K562 (cell line): ENCODE results near the gene PRKCQ. TPM values are rescaled to one million over a fixed set of nuclear protein-coding genes. Genes with fewer than 3 reads are reported as not detected.

Experiments
- ATAC-seq: fragments of 200-7000 bp; cut with Tn5 transposase; 3 replicates; pipeline ENCODE4 v1.9.1; 2020; ENCODE audit warnings: moderate library complexity
- BruUV-seq: library from RNA; stranded (reverse); fragments of 400-500 nt; replicated peaks from 2 replicates; lab custom pipeline; 2021; lab: Mats Ljungman, UMichigan
- CTCF ChIA-PET: fragments of 300-600 bp; formaldehyde crosslinking; extraction: SDS; loops from one replicate; lab custom pipeline; 2021; ENCODE audit warnings: low intra/inter-chr PET ratio; lab: Yijun Ruan, JAX
- POLR2A ChIA-PET: fragments of 300-600, 350-650 bp; sonication (Branson Sonifier 250); formaldehyde crosslinking; extraction: SDS; loops from one replicate; lab custom pipeline; 2021; ENCODE audit warnings: antibody characterized with exemption, inconsistent platforms; lab: Yijun Ruan, JAX
- DNase-seq, 4 experiments: peaks; one replicate each; pipeline versions ENCODE4 v3.0.0 to v3.0.0-alpha.2; 2011 to 2018; ENCODE audit warnings: low spot score in 3 of 4, mixed read lengths in 3 of 4; ENCODE audit errors: extremely low read depth in 1 of 4
- FAIRE-seq: peaks from 2 replicates; lab custom pipeline; 2011; peaks lifted over from hg19 to GRCh38; lab: Jason Lieb, UNC
- H2AFZ ChIP-seq: 2 replicates; pipeline ENCODE4 v1.6.0; 2011; ENCODE audit warnings: low read depth, low read length, control low read depth, inconsistent platforms
- H3K27ac ChIP-seq: fragments of 200-600 bp; 3 replicates; pipeline ENCODE4 v1.8.0; 2011; ENCODE audit warnings: low read depth, mild to moderate bottlenecking, control low read depth, inconsistent platforms, low read length, moderate library complexity, mixed read lengths; ENCODE audit errors: extremely low read depth
- H3K27me3 ChIP-seq, 2 experiments: fragments of 300-600 bp in 1 of 2; 2 replicates in 1 of 2; 3 replicates in 1 of 2; pipeline versions ENCODE4 v1.6.0 to v1.8.0; 2011; ENCODE audit warnings: inconsistent platforms in 2 of 2, low read length in 2 of 2, mild to moderate bottlenecking in 1 of 2, mixed read lengths in 1 of 2, moderate library complexity in 1 of 2; ENCODE audit not compliant: control insufficient read depth in 2 of 2, insufficient read depth in 2 of 2
- H3K36me3 ChIP-seq: fragments of 300-600 bp; 3 replicates; pipeline ENCODE4 v1.8.0; 2011; ENCODE audit warnings: mild to moderate bottlenecking, low read length, inconsistent platforms; ENCODE audit not compliant: control insufficient read depth, insufficient read depth
- H3K4me1 ChIP-seq, 2 experiments: fragments of 200-600 bp in 1 of 2; replicated peaks in 1 of 2; 2 replicates in 1 of 2; 3 replicates in 1 of 2; pipeline versions ENCODE4 v1.5.1 to v1.8.0; 2011; ENCODE audit warnings: inconsistent platforms in 2 of 2, low read length in 2 of 2, mild to moderate bottlenecking in 1 of 2, mixed read lengths in 1 of 2, moderate library complexity in 1 of 2; ENCODE audit not compliant: control insufficient read depth in 2 of 2, insufficient read depth in 2 of 2
- H3K4me2 ChIP-seq: 2 replicates; pipeline ENCODE4 v1.6.1; 2011; ENCODE audit warnings: low read length, control low read depth, inconsistent platforms, mixed read lengths; ENCODE audit not compliant: insufficient read depth
- H3K4me3 ChIP-seq: fragments of 200-600 bp; sonication (generic), shearing (Covaris generic); 2 replicates; pipeline ENCODE4 v1.5.1; 2016; ENCODE audit warnings: control low read depth, inconsistent platforms
- H3K79me2 ChIP-seq: fragments of 200-600 bp; 3 replicates; pipeline ENCODE4 v1.8.0; 2011; ENCODE audit warnings: low read length, inconsistent platforms; ENCODE audit not compliant: control insufficient read depth, insufficient read depth
- H3K9ac ChIP-seq, 2 experiments: 2 replicates each; pipeline versions ENCODE4 v1.6.0 to v1.6.1; 2011; ENCODE audit warnings: low read depth in 2 of 2, low read length in 2 of 2, control low read depth in 1 of 2, inconsistent platforms in 1 of 2, mild to moderate bottlenecking in 1 of 2, mixed read lengths in 1 of 2; ENCODE audit not compliant: insufficient read depth in 1 of 2
- H3K9me1 ChIP-seq: one replicate; pipeline ENCODE4 v1.6.0; 2011; ENCODE audit warnings: inconsistent platforms, mild to moderate bottlenecking, low read length, moderate library complexity; ENCODE audit not compliant: control insufficient read depth, insufficient read depth
- H3K9me3 ChIP-seq: replicated peaks from 2 replicates; pipeline ENCODE4 v1.5.1; 2011; ENCODE audit warnings: low read depth, low read length, inconsistent platforms; ENCODE audit not compliant: control insufficient read depth, insufficient read depth
- H4K20me1 ChIP-seq: replicated peaks from 2 replicates; pipeline ENCODE4 v1.6.1; 2011; ENCODE audit warnings: low read length, inconsistent platforms, mixed read lengths; ENCODE audit not compliant: control insufficient read depth, insufficient read depth
- ARID2 ChIP-seq: fragments of 450-650 bp; IDR thresholded peaks from 2 replicates; pipeline ENCODE4 v1.6.1; 2017; ENCODE audit warnings: antibody characterized with exemption, mild to moderate bottlenecking
- BMI1 ChIP-seq: fragments of 150-350 bp; IDR thresholded peaks from 2 replicates; pipeline ENCODE4 v1.6.1; 2014; ENCODE audit warnings: low read length
- FOS ChIP-seq: IDR thresholded peaks from 3 replicates; pipeline ENCODE4 v1.6.1; 2011; ENCODE audit not compliant: insufficient read length; ENCODE audit errors: extremely low read depth
- GATAD2A ChIP-seq: fragments of 450-650 bp; IDR thresholded peaks from 2 replicates; pipeline ENCODE4 v1.6.1; 2017
- HLTF ChIP-seq: fragments of 450-650 bp; IDR thresholded peaks from 2 replicates; pipeline ENCODE4 v1.6.1; 2016
- JUN ChIP-seq, 2 experiments: sonication (generic) in 1 of 2; formaldehyde crosslinking in 1 of 2; IDR thresholded peaks; 2 replicates each; pipeline versions ENCODE4 v1.6.1 to v1.8.0; 2012 to 2022; ENCODE audit warnings: borderline replicate concordance in 2 of 2, mild to moderate bottlenecking in 2 of 2, improper control_type of control experiment in 1 of 2, low read depth in 1 of 2, low read length in 1 of 2, missing genetic modification reagents in 1 of 2
- RAD21 ChIP-seq, 2 experiments: fragments of 250-450 bp in 1 of 2; fragments of 450-650 bp in 1 of 2; sonication (Bioruptor Pico) in 1 of 2; formaldehyde crosslinking in 1 of 2; IDR thresholded peaks in 1 of 2; conservative IDR thresholded peaks in 1 of 2; 2 replicates each; pipeline versions ENCODE4 v1.4.0 to v1.8.0; 2020 to 2022; ENCODE audit warnings: mild to moderate bottlenecking in 2 of 2, moderate library complexity in 1 of 2
- SMC3 ChIP-seq: conservative IDR thresholded peaks from 2 replicates; pipeline ENCODE4 v1.6.1; 2011; ENCODE audit warnings: low read depth, low read length, improper control_type of control experiment; ENCODE audit not compliant: insufficient read depth
- WGBS: fragments of 100-300 bp; shearing (Covaris generic); methylation state at CpG from one replicate; pipeline ENCODE4 v1.1.6; 2016; ENCODE audit warnings: low coverage, mixed read lengths; ENCODE audit not compliant: insufficient coverage; ENCODE audit errors: missing lambda C conversion rate; 5-methylcytosine and 5-hydroxymethylcytosine counted together
- in situ Hi-C: fragments of 300-500 bp; cut with MboI; formaldehyde crosslinking; loops from 4 replicates; pipeline ENCODE4 v1.15.0; 2018; ENCODE audit warnings: inconsistent platforms, mixed read lengths
- intact Hi-C: fragments of 100-400 bp; cut with micrococcal nuclease; formaldehyde crosslinking; loops from 2 replicates; pipeline ENCODE4 v1.14.2; 2022
- polyA plus RNA-seq, 8 experiments: library from polyadenylated mRNA; depleted of rRNA in 4 of 8; stranded (reverse) in 5 of 8; unstranded in 3 of 8; fragments of >200 nt; fragmentation: Nextera tagmentation in 2 of 8; fragmentation: Illumina TruSeq in 1 of 8; extraction: Ambion mirVana in 2 of 8; extraction: Trizol in 1 of 8; gene quantifications; 2 replicates each; pipeline versions ENCODE4 v1.2.1 to v1.2.3, GENCODE V29; 2011 to 2014; ENCODE audit warnings: inconsistent platforms in 1 of 8, missing spikeins in 1 of 8
- total RNA-seq, 7 experiments: library from RNA; depleted of rRNA in 6 of 7; stranded (reverse); fragments of >200 nt in 6 of 7; fragmentation: Illumina TruSeq in 2 of 7; extraction: Trizol in 2 of 7; gene quantifications; 2 replicates each; pipeline versions ENCODE4 v1.2.1 to v1.2.3, GENCODE V29; 2011 to 2021; ENCODE audit warnings: low replicate concordance in 1 of 7
- TF ChIP-seq, protein P1 (sequence below): fragments of 450-650 bp; formaldehyde crosslinking; IDR thresholded peaks from 2 replicates; pipeline ENCODE4 v1.4.0; 2020; ENCODE audit warnings: mild to moderate bottlenecking, moderate library complexity
- TF ChIP-seq, protein P2 (sequence below), 2 experiments: fragments of 450-650 bp; formaldehyde crosslinking in 1 of 2; IDR thresholded peaks; 2 replicates each; pipeline versions ENCODE4 v1.4.0 to v1.6.1; 2014 to 2020; ENCODE audit warnings: mild to moderate bottlenecking in 2 of 2, borderline replicate concordance in 1 of 2, low read depth in 1 of 2

PRKCQ gene
- total and polyA plus RNA-seq, 9 of the 15 experiments (the other 6 are each of a cell fraction or from before 2014, with no cell fraction given), result 4.4 to 23.3 (median 14.6) TPM

DNA sequence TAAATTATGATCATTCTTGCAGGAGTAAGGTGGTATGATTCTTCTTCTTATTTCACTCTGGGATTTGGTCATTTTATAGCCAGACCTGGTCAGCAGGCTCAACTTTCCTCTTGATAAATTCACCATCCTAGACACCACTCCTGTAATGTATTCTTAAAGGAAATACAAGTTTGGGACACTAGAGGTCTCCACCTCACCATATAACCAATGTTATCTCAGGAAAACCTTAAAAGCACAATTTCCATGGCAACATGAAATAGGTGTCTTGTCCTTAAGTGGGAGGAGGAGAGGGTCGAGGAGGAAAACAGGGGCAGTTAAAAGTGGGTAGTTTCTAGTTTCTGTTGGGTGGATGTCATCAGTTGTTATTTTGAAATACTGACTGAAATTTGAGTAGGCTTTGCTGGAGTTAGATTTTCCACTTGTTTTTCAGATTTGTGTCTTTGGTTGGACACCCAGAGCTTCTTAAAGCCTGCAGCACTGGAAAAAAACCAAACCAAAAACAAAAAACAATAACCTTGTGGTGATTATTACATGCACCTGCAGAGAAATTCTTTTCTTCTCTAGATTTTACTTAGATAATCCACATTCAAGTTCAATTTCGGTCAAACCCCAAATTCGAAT is 163.1 kb downstream of the PRKCQ start:
- H2AFZ ChIP-seq, result no peak overlapping the region
- H3K36me3 ChIP-seq, result no peaks in the 10 kb centered on the region
- WGBS, result 26% methylated on average over 3 of the region's 3 CpGs
- FAIRE-seq, result peak; percentile 96
- no peak overlapping the region for H3K27ac ChIP-seq
- no peaks in the 10 kb centered on the region for H3K4me1 ChIP-seq
- H3K79me2 ChIP-seq, result no peaks in the 10 kb centered on the region
- ChIA-PET POLR2A (no interaction called here), CTCF (interaction anchor here (0.7 to 2.9 kb wide), 4 partner anchors 28 to 262 kb away, joined by 4 to 29 read pairs (median 7); no protein-coding TSS in a partner anchor)
- ATAC-seq, result peak; percentile 88
- no peaks in the 10 kb centered on the region for H3K9me1 ChIP-seq
- H3K9ac ChIP-seq, result no peak overlapping the region
- DNase-seq, result peak; percentile 44 to 69 (median 52)
- intact Hi-C loops, result loop anchor here (1.0 to 5.0 kb wide), 2 partner anchors 230 to 250 kb away; no protein-coding TSS in a partner anchor
- in situ Hi-C loops, result no loop called here
- peaks cover 5% of the 10 kb centered on the region; the same call in 1 of the 2 replicates for H4K20me1 ChIP-seq
- H3K27me3 ChIP-seq, result peaks cover 2 to 13% of the 10 kb centered on the region in 2 experiments; a peak in 1 of 5 replicates
- BruUV-seq, result no TSS peak
- no peaks in the 10 kb centered on the region; the same call in 1 of the 2 replicates for H3K9me3 ChIP-seq
- H3K4me3 ChIP-seq, result no peak overlapping the region
- H3K4me2 ChIP-seq, result no peak overlapping the region
- 0 out of 2 replicates have a peak, but pooled peaks have one; percentile 40 for TF ChIP-seq BMI1
- no peak for TF ChIP-seq FOS
- TF ChIP-seq, protein P1, sequence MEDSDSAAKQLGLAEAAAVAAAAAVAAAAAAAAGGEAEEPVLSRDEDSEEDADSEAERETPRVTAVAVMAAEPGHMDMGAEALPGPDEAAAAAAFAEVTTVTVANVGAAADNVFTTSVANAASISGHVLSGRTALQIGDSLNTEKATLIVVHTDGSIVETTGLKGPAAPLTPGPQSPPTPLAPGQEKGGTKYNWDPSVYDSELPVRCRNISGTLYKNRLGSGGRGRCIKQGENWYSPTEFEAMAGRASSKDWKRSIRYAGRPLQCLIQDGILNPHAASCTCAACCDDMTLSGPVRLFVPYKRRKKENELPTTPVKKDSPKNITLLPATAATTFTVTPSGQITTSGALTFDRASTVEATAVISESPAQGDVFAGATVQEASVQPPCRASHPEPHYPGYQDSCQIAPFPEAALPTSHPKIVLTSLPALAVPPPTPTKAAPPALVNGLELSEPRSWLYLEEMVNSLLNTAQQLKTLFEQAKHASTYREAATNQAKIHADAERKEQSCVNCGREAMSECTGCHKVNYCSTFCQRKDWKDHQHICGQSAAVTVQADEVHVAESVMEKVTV, result peak; percentile 91
- TF ChIP-seq ARID2, result 0 out of 2 replicates have a peak, but pooled peaks have one; percentile 41
- no peak for TF ChIP-seq JUN (IDR thresholded peaks at IDR 0.05; ENCODE audit: borderline replicate concordance, low read depth, low read length)
- no peak for TF ChIP-seq JUN (CRISPR knock-in tag; IDR thresholded peaks at IDR 0.05; ENCODE audit: borderline replicate concordance)
- peak; percentile 81 for TF ChIP-seq SMC3
- TF ChIP-seq GATAD2A, result no peak
- no peak for TF ChIP-seq HLTF
- peak; percentile 94 to 98 for TF ChIP-seq RAD21 (CRISPR knock-in tag; conservative IDR thresholded peaks at IDR 0.05 in 1 of 2, IDR thresholded peaks at IDR 0.05 in 1 of 2)
- TF ChIP-seq, protein P2, sequence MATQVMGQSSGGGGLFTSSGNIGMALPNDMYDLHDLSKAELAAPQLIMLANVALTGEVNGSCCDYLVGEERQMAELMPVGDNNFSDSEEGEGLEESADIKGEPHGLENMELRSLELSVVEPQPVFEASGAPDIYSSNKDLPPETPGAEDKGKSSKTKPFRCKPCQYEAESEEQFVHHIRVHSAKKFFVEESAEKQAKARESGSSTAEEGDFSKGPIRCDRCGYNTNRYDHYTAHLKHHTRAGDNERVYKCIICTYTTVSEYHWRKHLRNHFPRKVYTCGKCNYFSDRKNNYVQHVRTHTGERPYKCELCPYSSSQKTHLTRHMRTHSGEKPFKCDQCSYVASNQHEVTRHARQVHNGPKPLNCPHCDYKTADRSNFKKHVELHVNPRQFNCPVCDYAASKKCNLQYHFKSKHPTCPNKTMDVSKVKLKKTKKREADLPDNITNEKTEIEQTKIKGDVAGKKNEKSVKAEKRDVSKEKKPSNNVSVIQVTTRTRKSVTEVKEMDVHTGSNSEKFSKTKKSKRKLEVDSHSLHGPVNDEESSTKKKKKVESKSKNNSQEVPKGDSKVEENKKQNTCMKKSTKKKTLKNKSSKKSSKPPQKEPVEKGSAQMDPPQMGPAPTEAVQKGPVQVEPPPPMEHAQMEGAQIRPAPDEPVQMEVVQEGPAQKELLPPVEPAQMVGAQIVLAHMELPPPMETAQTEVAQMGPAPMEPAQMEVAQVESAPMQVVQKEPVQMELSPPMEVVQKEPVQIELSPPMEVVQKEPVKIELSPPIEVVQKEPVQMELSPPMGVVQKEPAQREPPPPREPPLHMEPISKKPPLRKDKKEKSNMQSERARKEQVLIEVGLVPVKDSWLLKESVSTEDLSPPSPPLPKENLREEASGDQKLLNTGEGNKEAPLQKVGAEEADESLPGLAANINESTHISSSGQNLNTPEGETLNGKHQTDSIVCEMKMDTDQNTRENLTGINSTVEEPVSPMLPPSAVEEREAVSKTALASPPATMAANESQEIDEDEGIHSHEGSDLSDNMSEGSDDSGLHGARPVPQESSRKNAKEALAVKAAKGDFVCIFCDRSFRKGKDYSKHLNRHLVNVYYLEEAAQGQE (IDR thresholded peaks at IDR 0.05; ENCODE audit: borderline replicate concordance), result peak; percentile 71; the same call in 1 of the 2 replicates
- TF ChIP-seq, protein P2 (CRISPR knock-in tag; IDR thresholded peaks at IDR 0.05; ENCODE audit: low read depth), result no peak
